Measurements from ENCODE around the gene GSK3B.

GRCh38 chr3:119927190-119927589 is 167.1 kb downstream of the GSK3B start:
- TF ChIP-seq CTCF (IDR thresholded peaks at IDR 0.05; ENCODE audit: poor library complexity) (no peak), EZH2 (IDR thresholded peaks at IDR 0.05; ENCODE audit: borderline replicate concordance) (no peak), EZH2phosphoT487 (IDR thresholded peaks at IDR 0.05; ENCODE audit: low read depth, severe bottlenecking, unreplicated experiment) (no peak)

All from hepatocyte (in vitro differentiated cells).